Lower leg skin (tissue), 4 donors: ENCODE data around the gene MTSS2. TPM values are rescaled to one million over a fixed set of nuclear protein-coding genes. Genes with fewer than 3 reads are reported as not detected.

Experiments used
- DNase-seq, 2 donors: peaks; one replicate each; pipeline ENCODE4 v3.0.0-alpha.2; 2019; ENCODE audit warnings: low spot score in 2 of 2
- H3K4me3 ChIP-seq: fragments of 200-600 bp; sonication (generic); 2 replicates; pipeline ENCODE4 v1.5.1; 2017; ENCODE audit warnings: mild to moderate bottlenecking, low read depth; ENCODE audit not compliant: poor library complexity, severe bottlenecking
- POLR2A ChIP-seq, 2 donors: fragments of 450-650 bp; IDR thresholded peaks; one replicate each; pipeline ENCODE4 v1.6.1; 2016 to 2017; ENCODE audit warnings: antibody characterized with exemption in 2 of 2, mild to moderate bottlenecking in 1 of 2, moderate library complexity in 1 of 2
- WGBS, 2 donors: methylation state at CpG; one replicate each; pipeline ENCODE4 v1.1.5; 2018; 5-methylcytosine and 5-hydroxymethylcytosine counted together
- intact Hi-C: fragments of 100-400 bp; cut with DNase I; formaldehyde crosslinking; loops from one replicate; pipeline ENCODE4 v1.15.0; 2023; ENCODE audit warnings: low total_unique reads
- total RNA-seq, 4 donors: library from RNA; depleted of rRNA; stranded (reverse); fragments of >200 nt; gene quantifications; one replicate each; pipeline ENCODE4 v1.1.0, GENCODE V29; 2016
- TF ChIP-seq, protein P1 (sequence below), 3 donors: fragments of 450-650 bp; IDR thresholded peaks; one replicate each; pipeline ENCODE4 v1.5.1; 2016; ENCODE audit warnings: antibody characterized with exemption in 3 of 3, mild to moderate bottlenecking in 3 of 3, moderate library complexity in 2 of 3

MTSS2 gene
- total RNA-seq, 4 donors from 2014 or later: 18.4 to 55.5 (median 25.2) TPM

GRCh38 chr16:70681382-70682238 lies 4.2 kb downstream of the MTSS2 start:
- TF ChIP-seq POLR2A (IDR thresholded peaks at IDR 0.05): no peak
- TF ChIP-seq, protein P1, sequence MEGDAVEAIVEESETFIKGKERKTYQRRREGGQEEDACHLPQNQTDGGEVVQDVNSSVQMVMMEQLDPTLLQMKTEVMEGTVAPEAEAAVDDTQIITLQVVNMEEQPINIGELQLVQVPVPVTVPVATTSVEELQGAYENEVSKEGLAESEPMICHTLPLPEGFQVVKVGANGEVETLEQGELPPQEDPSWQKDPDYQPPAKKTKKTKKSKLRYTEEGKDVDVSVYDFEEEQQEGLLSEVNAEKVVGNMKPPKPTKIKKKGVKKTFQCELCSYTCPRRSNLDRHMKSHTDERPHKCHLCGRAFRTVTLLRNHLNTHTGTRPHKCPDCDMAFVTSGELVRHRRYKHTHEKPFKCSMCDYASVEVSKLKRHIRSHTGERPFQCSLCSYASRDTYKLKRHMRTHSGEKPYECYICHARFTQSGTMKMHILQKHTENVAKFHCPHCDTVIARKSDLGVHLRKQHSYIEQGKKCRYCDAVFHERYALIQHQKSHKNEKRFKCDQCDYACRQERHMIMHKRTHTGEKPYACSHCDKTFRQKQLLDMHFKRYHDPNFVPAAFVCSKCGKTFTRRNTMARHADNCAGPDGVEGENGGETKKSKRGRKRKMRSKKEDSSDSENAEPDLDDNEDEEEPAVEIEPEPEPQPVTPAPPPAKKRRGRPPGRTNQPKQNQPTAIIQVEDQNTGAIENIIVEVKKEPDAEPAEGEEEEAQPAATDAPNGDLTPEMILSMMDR (IDR thresholded peaks at IDR 0.05): no peak
- no peak for DNase-seq
- intact Hi-C loops: loop anchor here (5.0 kb wide), 1 partner anchor 81 kb away; no protein-coding TSS in a partner anchor
- H3K4me3 ChIP-seq: no peak overlapping the region
- WGBS, 2 donors: 47 to 60% methylated on average over 9 of the region's 13 CpGs

GRCh38 chr16:70680495-70681381 lies 5.1 kb downstream of the MTSS2 start:
- no peak for TF ChIP-seq POLR2A (IDR thresholded peaks at IDR 0.05)
- TF ChIP-seq, protein P1 (IDR thresholded peaks at IDR 0.05): no peak
- WGBS, 2 donors: 62 to 67% methylated on average over 14 to 18 of the region's 18 CpGs
- no peak overlapping the region for H3K4me3 ChIP-seq
- intact Hi-C loops: loop anchor here (5.0 kb wide), 1 partner anchor 82 kb away; no protein-coding TSS in a partner anchor
- DNase-seq: no peak

GRCh38 chr16:70679671-70680494 lies 6.0 kb downstream of the MTSS2 start:
- WGBS, 2 donors: 73 to 86% methylated on average over 51 to 52 of the region's 80 CpGs
- DNase-seq: no peak
- H3K4me3 ChIP-seq: no peak overlapping the region
- TF ChIP-seq, protein P1 (IDR thresholded peaks at IDR 0.05): no peak
- TF ChIP-seq POLR2A (IDR thresholded peaks at IDR 0.05): no peak
- intact Hi-C loops: loop anchor here (5.0 kb wide), 1 partner anchor 82 kb away; no protein-coding TSS in a partner anchor

- WGBS, 2 donors: 87 to 88% methylated on average over 27 to 29 of the region's 31 CpGs
- H3K4me3 ChIP-seq: no peak overlapping the region
- TF ChIP-seq, protein P1 (IDR thresholded peaks at IDR 0.05): no peak
- DNase-seq: no peak
- intact Hi-C loops: no loop called here
Measured at GRCh38 chr16:70678898-70679670, 6.8 kb downstream of the MTSS2 start.
